22Rv1 (cell line): Measurements from ENCODE around the gene SSBP2.

Source experiments
- CTCF ChIP-seq: fragments of 450-650 bp; IDR thresholded peaks from 2 replicates; pipeline ENCODE4 v1.5.1; 2017; ENCODE audit warnings: mild to moderate bottlenecking
- ZFX ChIP-seq: fragments of 450-650 bp; IDR thresholded peaks from 2 replicates; pipeline ENCODE4 v1.6.1; 2017; ENCODE audit warnings: antibody characterized with exemption, borderline replicate concordance

DNA sequence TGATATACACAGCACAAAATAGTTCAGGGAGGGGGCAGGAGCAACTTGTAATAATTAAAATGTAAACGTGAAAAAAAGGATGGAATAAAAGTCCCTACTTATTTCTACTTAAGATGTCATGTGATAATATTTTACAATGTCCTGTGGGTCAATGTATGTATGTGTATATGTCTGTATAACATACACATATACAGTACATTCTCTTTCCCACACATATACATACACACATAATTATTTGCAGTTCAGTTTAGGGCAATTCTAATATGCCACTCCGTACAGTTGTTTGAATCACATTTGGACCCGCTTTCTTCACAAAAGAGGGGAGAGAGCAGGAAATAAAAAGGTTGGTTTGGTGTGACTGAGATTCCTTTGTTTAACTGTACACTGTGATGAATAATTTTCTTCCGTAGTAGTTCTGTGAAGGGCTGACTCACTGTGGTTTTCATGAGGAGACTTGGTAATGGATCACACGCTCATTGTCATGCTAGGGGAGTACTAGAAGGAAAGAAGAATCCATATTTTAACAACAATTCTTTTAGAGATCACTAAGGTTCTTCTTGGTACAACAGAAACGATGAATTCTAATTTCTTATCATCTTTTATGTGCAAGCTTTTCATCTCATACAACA, 330.7 kb downstream of the SSBP2 start:
- TF ChIP-seq CTCF (no peak), ZFX (no peak)
